Measurements from ENCODE around the gene KDM5C. TPM values are rescaled to one million over a fixed set of nuclear protein-coding genes. Genes with fewer than 3 reads are reported as not detected.

Gene KDM5C
- total RNA-seq, 1 experiment from 2014 or later: 98.7 TPM

GRCh38 chrX:53256446-53257041 lies 31.5 kb upstream of the KDM5C start:
- Mint-ChIP-seq H3K27me3 (ENCODE audit: low read depth) (no peaks in the 10 kb centered on the region; the same call in none of the 2 replicates), H3K4me3 (peak overlapping the region; percentile 24 to 42; a peak in 3 of 5 replicates), H3K36me3 (ENCODE audit: insufficient read depth in 1 of 3, low read depth in 3 of 3) (peaks cover 11 to 33% (median 15%) of the 10 kb centered on the region in 3 experiments), H3K9me3 (peaks cover 67 to 73% of the 10 kb centered on the region in 2 experiments), H3K4me1 (peaks cover 3 to 11% of the 10 kb centered on the region in 2 experiments), H3K27ac (peak overlapping the region in 1 of 3 experiments; percentile 84; a peak in 2 of 7 replicates)
- peak; percentile 55 for DNase-seq
- Histone ChIP-seq H4K5ac (ENCODE audit: insufficient read length, low read depth, low read length) (no peak overlapping the region), H3K23me2 (ENCODE audit: insufficient read length, low read depth, low read length, poor library complexity, severe bottlenecking) (no peaks in the 10 kb centered on the region), H2AFZ (ENCODE audit: low read length) (no peak overlapping the region), H3K79me2 (ENCODE audit: insufficient read depth, low read length) (no peaks in the 10 kb centered on the region), H3T11ph (ENCODE audit: low read length) (no peak overlapping the region), H4K20me1 (ENCODE audit: control insufficient read depth, insufficient read depth, insufficient read length) (no peaks in the 10 kb centered on the region), H2AK5ac (ENCODE audit: insufficient read length, low read length) (no peak overlapping the region), H3K23ac (ENCODE audit: insufficient read length, low read depth, low read length) (no peak overlapping the region), H2BK15ac (ENCODE audit: low read depth, low read length) (no peak overlapping the region), H2BK5ac (ENCODE audit: insufficient read length, low read length) (no peak overlapping the region), H2BK120ac (ENCODE audit: low read depth, low read length, poor library complexity, severe bottlenecking) (no peak overlapping the region), H3K14ac (ENCODE audit: insufficient read depth, low read length) (no peak overlapping the region; the same call in 1 of the 2 replicates), H3K4me2 (ENCODE audit: insufficient read depth, insufficient read length, low read length) (no peak overlapping the region), H2BK12ac (ENCODE audit: insufficient read length, low read depth, low read length) (no peak overlapping the region), H3K27me3 (ENCODE audit: insufficient read depth, low read length) (no peaks in the 10 kb centered on the region), H3K56ac (ENCODE audit: insufficient read length, low read depth, low read length) (no peak overlapping the region), H4K8ac (replicated peaks; ENCODE audit: insufficient read length, low read depth, low read length) (no peak overlapping the region), H3K18ac (ENCODE audit: insufficient read length, low read depth, low read length) (no peak overlapping the region), H3K4ac (ENCODE audit: low read depth, low read length) (no peak overlapping the region), H3K79me1 (ENCODE audit: insufficient read depth, low read depth, low read length, poor library complexity, severe bottlenecking) (no peaks in the 10 kb centered on the region), H3K4me1 (ENCODE audit: insufficient read depth, low read length) (no peaks in the 10 kb centered on the region; the same call in 1 of the 2 replicates), H2BK20ac (ENCODE audit: low read depth, low read length, poor library complexity, severe bottlenecking) (no peak overlapping the region), H4K91ac (ENCODE audit: insufficient read length, low read depth, low read length) (no peak overlapping the region), H3K9me3 (ENCODE audit: control insufficient read depth, low read depth, low read length) (peaks cover 26% of the 10 kb centered on the region), H3K9ac (ENCODE audit: extremely low read depth, insufficient read length, low read length) (no peak overlapping the region), H3K27ac (ENCODE audit: insufficient read length, low read depth, low read length) (no peak overlapping the region)
- TF ChIP-seq, protein P1, sequence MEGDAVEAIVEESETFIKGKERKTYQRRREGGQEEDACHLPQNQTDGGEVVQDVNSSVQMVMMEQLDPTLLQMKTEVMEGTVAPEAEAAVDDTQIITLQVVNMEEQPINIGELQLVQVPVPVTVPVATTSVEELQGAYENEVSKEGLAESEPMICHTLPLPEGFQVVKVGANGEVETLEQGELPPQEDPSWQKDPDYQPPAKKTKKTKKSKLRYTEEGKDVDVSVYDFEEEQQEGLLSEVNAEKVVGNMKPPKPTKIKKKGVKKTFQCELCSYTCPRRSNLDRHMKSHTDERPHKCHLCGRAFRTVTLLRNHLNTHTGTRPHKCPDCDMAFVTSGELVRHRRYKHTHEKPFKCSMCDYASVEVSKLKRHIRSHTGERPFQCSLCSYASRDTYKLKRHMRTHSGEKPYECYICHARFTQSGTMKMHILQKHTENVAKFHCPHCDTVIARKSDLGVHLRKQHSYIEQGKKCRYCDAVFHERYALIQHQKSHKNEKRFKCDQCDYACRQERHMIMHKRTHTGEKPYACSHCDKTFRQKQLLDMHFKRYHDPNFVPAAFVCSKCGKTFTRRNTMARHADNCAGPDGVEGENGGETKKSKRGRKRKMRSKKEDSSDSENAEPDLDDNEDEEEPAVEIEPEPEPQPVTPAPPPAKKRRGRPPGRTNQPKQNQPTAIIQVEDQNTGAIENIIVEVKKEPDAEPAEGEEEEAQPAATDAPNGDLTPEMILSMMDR (conservative IDR thresholded peaks at IDR 0.05): no peak
- no CpG with 5 or more reads among the region's 17 CpGs for WGBS (ENCODE audit: extremely low coverage, insufficient read length, low lambda C conversion rate)
